Type B pancreatic cell (in vitro differentiated cells): ENCODE measurements around the gene DUOXA2. TPM values are rescaled to one million over a fixed set of nuclear protein-coding genes. Genes with fewer than 3 reads are reported as not detected.

Source experiments
- DNase-seq: peaks from one replicate; pipeline ENCODE4 v3.0.0; 2021; ENCODE audit warnings: mixed read lengths; ENCODE audit not compliant: unreplicated experiment; ENCODE audit errors: extremely low spot score
- H3K27ac Mint-ChIP-seq: 2 replicates; pipeline ENCODE4 v1.8.0; 2021; ENCODE audit warnings: mild to moderate bottlenecking, mixed read lengths
- H3K27me3 Mint-ChIP-seq: 2 replicates; pipeline ENCODE4 v1.8.0; 2021; ENCODE audit warnings: mixed read lengths
- H3K36me3 Mint-ChIP-seq: 2 replicates; pipeline ENCODE4 v1.8.0; 2021; ENCODE audit warnings: mixed read lengths
- H3K4me1 Mint-ChIP-seq: one replicate; pipeline ENCODE4 v1.8.0; 2021; ENCODE audit warnings: mixed read lengths; ENCODE audit not compliant: unreplicated experiment
- H3K4me3 Mint-ChIP-seq: 2 replicates; pipeline ENCODE4 v1.8.0; 2021; ENCODE audit warnings: mild to moderate bottlenecking, mixed read lengths
- H3K9me3 Mint-ChIP-seq: 2 replicates; pipeline ENCODE4 v1.8.0; 2021; ENCODE audit warnings: mixed read lengths
- CTCF ChIP-seq: fragments of 200-600 bp; sonication (generic); conservative IDR thresholded peaks from 2 replicates; pipeline ENCODE4 v1.5.0; 2021; ENCODE audit warnings: antibody characterized with exemption, mild to moderate bottlenecking
- total RNA-seq: library from RNA; stranded (reverse); gene quantifications from 2 replicates; pipeline ENCODE4 v1.2.1, GENCODE V29; 2021; ENCODE audit warnings: low replicate concordance

Gene DUOXA2
- total RNA-seq, 1 donor from 2014 or later = 0.17 TPM

DNA sequence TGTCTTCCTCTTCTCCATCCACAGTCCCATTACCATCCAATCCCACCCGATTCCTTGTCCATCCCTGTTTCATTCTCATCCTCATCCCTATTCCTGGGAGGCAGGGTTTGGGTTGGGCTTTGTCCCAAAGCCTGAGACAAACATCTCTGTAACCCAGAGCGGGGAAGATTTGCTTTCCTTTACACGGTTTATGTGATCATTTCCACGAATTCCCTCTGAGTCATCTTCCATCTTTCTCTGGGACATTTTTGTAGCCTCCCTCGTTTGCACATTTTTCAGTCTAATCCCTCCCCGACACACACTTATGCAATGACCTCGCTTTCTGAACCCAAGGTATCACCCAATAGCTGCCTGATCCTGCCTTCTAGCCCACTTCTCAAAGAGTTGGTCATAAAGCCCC is 23.0 kb upstream of the DUOXA2 start:
- Mint-ChIP-seq H3K4me1 (no peaks in the 10 kb centered on the region), H3K9me3 (no peaks in the 10 kb centered on the region), H3K27me3 (peaks cover 52% of the 10 kb centered on the region), H3K4me3 (no peak overlapping the region), H3K27ac (no peak overlapping the region), H3K36me3 (no peaks in the 10 kb centered on the region)
- no peak for TF ChIP-seq CTCF
- DNase-seq = no peak

DNA sequence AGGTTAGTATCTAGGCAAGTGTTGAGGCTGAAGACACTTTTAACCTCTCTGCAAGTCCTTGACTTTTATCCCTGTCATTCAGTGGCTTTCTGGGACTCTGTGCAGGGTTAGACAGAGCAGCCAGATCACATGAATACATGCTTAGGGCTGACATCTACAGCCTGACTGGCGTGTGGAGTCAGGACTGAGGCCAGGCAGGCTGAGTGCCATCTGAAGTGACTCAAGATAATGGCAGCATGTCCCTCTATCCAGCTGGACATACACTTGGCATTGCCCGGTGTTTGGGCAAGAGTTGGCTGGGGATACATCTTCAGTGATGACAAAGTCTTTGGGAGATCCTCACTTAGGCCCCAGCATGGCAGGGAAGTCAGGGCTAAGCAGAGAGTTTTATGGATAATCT is 22.6 kb upstream of the DUOXA2 start:
- no peaks in the 10 kb centered on the region for H3K36me3 Mint-ChIP-seq
- TF ChIP-seq CTCF = no peak
- H3K4me1 Mint-ChIP-seq = no peaks in the 10 kb centered on the region
- H3K9me3 Mint-ChIP-seq = no peaks in the 10 kb centered on the region
- H3K27me3 Mint-ChIP-seq = peaks cover 52% of the 10 kb centered on the region
- no peak overlapping the region for H3K27ac Mint-ChIP-seq
- no peak overlapping the region for H3K4me3 Mint-ChIP-seq
- DNase-seq = no peak

DNA sequence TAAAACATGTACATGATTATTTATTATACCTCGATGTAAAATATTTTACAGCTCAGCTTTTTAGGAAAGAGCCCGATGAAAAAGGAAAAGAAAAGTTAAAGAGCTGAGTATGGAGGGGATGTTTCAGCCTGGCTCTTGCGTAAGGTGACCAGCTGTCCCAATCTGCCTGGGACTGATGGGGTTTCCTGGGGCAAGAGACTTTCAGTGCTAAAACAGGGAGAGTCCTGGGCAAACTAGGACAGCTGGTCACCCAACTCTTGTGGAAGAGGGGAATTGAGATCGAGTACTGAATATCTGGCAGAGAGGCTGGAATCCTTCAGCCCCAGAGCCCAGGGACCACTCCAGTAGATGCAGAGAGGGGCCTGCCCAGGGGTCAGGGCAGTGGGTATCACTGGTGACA is 21.1 kb upstream of the DUOXA2 start:
- Mint-ChIP-seq H3K9me3 (no peaks in the 10 kb centered on the region), H3K4me3 (no peak overlapping the region), H3K27me3 (peaks cover 39% of the 10 kb centered on the region), H3K4me1 (no peaks in the 10 kb centered on the region), H3K36me3 (no peaks in the 10 kb centered on the region), H3K27ac (no peak overlapping the region)
- DNase-seq = no peak
- no peak for TF ChIP-seq CTCF

DNA sequence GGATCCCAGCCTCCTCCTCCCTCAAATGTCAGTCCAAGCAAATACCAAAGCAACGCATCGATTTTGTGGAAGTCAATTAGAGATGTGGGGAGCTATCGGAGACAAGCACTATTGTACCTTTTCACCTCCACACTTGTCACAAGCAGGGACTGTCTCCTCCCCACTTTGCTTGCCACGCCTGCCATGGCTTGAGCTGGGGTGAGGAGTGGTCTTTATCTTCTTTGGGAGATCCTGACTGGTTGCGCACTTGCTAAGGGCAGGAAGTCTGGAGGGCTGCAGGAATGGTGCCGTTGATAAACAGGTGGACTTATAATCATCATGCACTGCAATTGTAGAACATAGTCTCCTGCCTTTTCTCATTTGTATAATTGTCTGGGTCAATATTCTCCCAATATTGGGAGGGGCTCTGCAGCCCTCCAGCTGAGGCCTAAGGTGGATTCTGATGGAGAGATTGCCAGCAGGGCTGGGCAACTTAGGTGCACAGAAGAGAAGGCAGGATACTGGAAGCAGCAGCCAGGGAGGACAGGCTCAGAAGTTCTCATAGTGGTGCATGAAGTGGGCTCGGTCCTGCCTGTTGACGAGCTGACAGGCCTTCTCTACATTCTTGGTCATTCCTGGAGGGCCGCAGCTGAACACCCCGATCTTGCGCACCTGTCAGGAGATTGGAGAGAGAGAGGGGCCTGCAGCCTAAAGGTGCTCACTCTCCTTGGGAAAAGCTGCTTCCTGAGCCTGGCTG is 20.3 kb upstream of the DUOXA2 start:
- H3K4me1 Mint-ChIP-seq = no peaks in the 10 kb centered on the region
- H3K4me3 Mint-ChIP-seq = no peak overlapping the region
- no peaks in the 10 kb centered on the region for H3K9me3 Mint-ChIP-seq
- no peak for DNase-seq
- no peak for TF ChIP-seq CTCF
- H3K27ac Mint-ChIP-seq = no peak overlapping the region
- H3K27me3 Mint-ChIP-seq = peaks cover 38% of the 10 kb centered on the region
- no peaks in the 10 kb centered on the region for H3K36me3 Mint-ChIP-seq

DNA sequence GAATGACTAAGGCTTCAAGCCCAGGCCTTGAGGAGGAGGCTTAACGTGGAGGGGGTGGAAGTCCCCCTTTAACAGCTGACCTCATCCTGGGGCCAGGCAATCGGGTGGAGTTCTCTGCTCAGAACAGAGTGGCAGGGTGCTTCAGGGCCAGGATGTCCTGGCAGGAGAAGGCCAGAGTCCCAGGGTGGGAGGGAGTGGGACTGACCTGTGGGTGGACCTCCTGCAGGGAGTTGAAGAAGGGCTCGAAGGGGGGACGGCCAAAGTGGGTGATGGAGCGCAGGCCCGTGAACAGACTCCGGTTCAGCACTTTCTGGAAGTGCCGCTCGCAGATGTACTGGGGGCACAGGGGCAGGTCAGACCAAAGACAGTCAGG is 19.8 kb upstream of the DUOXA2 start:
- DNase-seq = no peak
- no peak overlapping the region for H3K27ac Mint-ChIP-seq
- no peaks in the 10 kb centered on the region for H3K9me3 Mint-ChIP-seq
- peaks cover 38% of the 10 kb centered on the region for H3K27me3 Mint-ChIP-seq
- TF ChIP-seq CTCF = no peak
- no peaks in the 10 kb centered on the region for H3K4me1 Mint-ChIP-seq
- H3K4me3 Mint-ChIP-seq = no peak overlapping the region
- H3K36me3 Mint-ChIP-seq = no peaks in the 10 kb centered on the region
